Thyroid gland (tissue), 4 donors: ENCODE results near the gene JCHAIN. TPM values are rescaled to one million over a fixed set of nuclear protein-coding genes. Genes with fewer than 3 reads are reported as not detected.
A peak's percentile ranks its signal among the peaks of the same experiment; 100 is the strongest.

Experiments used
- DNase-seq, 2 donors: peaks; one replicate each; pipeline ENCODE4 v3.0.0-alpha.2; 2019
- H3K27ac ChIP-seq, 3 donors: fragments of 200-600 bp; sonication (generic); 1 replicate in 2 of 3; 2 replicates in 1 of 3; pipeline ENCODE4 v1.5.1; 2016 to 2019; ENCODE audit warnings: mild to moderate bottlenecking in 1 of 3, moderate library complexity in 1 of 3
- H3K27me3 ChIP-seq: fragments of 200-600 bp; sonication (generic); one replicate; pipeline ENCODE4 v1.5.1; 2019
- H3K36me3 ChIP-seq, 2 donors: fragments of 200-600 bp; sonication (generic); one replicate each; pipeline ENCODE4 v1.5.1; 2016 to 2019
- H3K4me1 ChIP-seq, 2 donors: fragments of 200-600 bp; sonication (generic); one replicate each; pipeline ENCODE4 v1.5.1; 2017 to 2019
- H3K4me3 ChIP-seq, 3 donors: fragments of 200-600 bp; sonication (generic); replicated peaks in 1 of 3; 1 replicate in 2 of 3; 2 replicates in 1 of 3; pipeline ENCODE4 v1.5.1; 2016; ENCODE audit warnings: mild to moderate bottlenecking in 1 of 3
- H3K9me3 ChIP-seq: fragments of 200-600 bp; sonication (generic); one replicate; pipeline ENCODE4 v1.5.1; 2017
- CTCF ChIP-seq, 6 experiments: fragments of 200-600 bp in 3 of 6; fragments of 450-650 bp in 3 of 6; sonication (generic) in 3 of 6; IDR thresholded peaks; one replicate each; pipeline ENCODE4 v1.5.1; 2016 to 2019; ENCODE audit warnings: antibody characterized with exemption in 6 of 6, mild to moderate bottlenecking in 2 of 6, inconsistent platforms in 1 of 6, moderate library complexity in 1 of 6
- POLR2A ChIP-seq, 2 donors: fragments of 450-650 bp; IDR thresholded peaks; one replicate each; pipeline ENCODE4 v1.6.1; 2017; ENCODE audit warnings: antibody characterized with exemption in 2 of 2, mild to moderate bottlenecking in 2 of 2, moderate library complexity in 1 of 2
- WGBS, 2 donors: methylation state at CpG; one replicate each; pipeline ENCODE4 v1.1.5; 2017; 5-methylcytosine and 5-hydroxymethylcytosine counted together
- intact Hi-C: fragments of 100-400 bp; cut with DNase I; formaldehyde crosslinking; loops from one replicate; pipeline ENCODE4 v1.15.1; 2023
- total RNA-seq, 4 donors: library from RNA; depleted of rRNA; stranded (reverse); fragments of >200 nt; gene quantifications; one replicate each; pipeline ENCODE4 v1.2.3, GENCODE V29; 2016

Gene JCHAIN
- 100 to 1,000 TPM in 1 of 4 donors, 1 to 10 TPM in 1, under 1 TPM in 1, not detected in 1; 0.67 to 154 (median 3.7) TPM for total RNA-seq

GRCh38 chr4:70666369-70666768 is at the start of gene JCHAIN:
Gene JCHAIN, minus strand, starts transcription at chr4:70666508. Its CDS starts 18 bp downstream, at chr4:70666490.
- H3K4me3 ChIP-seq: no peak within 1 kb of the TSS
- intact Hi-C loops: no loop called here
- H3K4me1 ChIP-seq: no peaks in the 10 kb centered on the region
- no peak for DNase-seq
- H3K27me3 ChIP-seq: no peaks in the 10 kb centered on the region
- H3K36me3 ChIP-seq: no peaks in the 10 kb centered on the region
- H3K27ac ChIP-seq: no peak within 1 kb of the TSS
- no peaks in the 10 kb centered on the region for H3K9me3 ChIP-seq
- 83 to 87% methylated on average over 1 of the region's 1 CpG for WGBS, 2 donors
- TF ChIP-seq CTCF (IDR thresholded peaks at IDR 0.05) (no peak), POLR2A (IDR thresholded peaks at IDR 0.05) (no peak)

GRCh38 chr4:70715097-70715496 is 48.8 kb upstream of the JCHAIN start:
- intact Hi-C loops: no loop called here
- DNase-seq: no peak
- Histone ChIP-seq H3K27me3 (no peaks in the 10 kb centered on the region), H3K27ac (peak overlapping the region in 2 of 3 donors; percentile 1 to 31), H3K36me3 (no peaks in the 10 kb centered on the region), H3K9me3 (no peaks in the 10 kb centered on the region), H3K4me3 (no peak overlapping the region), H3K4me1 (peaks cover 27 to 56% of the 10 kb centered on the region in 2 donors)
- TF ChIP-seq CTCF (IDR thresholded peaks at IDR 0.05) (no peak), POLR2A (IDR thresholded peaks at IDR 0.05) (no peak)
- 73 to 87% methylated on average over 6 of the region's 6 CpGs for WGBS, 2 donors

DNA sequence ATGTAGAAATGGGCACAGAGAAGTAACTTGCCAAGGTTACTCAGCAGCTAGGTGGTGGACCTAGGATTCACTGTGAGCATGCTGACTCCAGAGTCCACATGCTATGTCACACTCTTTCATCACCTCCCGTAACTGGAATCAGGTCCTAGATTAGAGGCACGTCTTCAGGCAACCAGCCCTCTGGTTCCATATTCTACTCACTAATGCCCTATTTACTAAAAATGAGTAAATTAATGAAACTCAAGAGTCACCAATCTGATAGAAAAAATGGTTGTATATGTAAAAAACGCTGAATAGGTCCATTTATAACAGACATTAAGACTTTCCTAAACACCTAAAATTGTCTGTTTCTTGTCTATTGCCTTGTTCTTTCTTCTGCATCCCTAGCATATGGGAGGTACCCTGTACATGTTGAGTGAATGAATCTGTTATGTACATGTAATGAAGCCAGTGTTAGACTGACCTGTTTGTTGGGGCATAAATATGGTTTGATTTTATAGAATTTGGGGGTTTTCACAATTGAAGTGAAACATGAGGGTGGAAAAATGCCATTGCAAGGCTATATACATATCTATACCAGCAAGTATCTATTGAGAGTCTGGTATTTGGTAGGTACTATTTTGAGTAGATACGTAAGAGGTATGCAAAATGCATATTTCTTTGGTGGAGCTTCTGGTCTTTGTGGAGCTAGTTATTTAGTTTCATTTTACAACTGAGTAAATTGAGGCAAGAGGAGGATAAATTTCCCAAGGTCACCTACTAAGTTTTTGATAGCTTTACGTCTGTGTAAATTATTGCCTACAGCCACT is 48.0 kb upstream of the JCHAIN start:
- DNase-seq: no peak
- H3K27me3 ChIP-seq: no peaks in the 10 kb centered on the region
- TF ChIP-seq POLR2A (IDR thresholded peaks at IDR 0.05) (no peak), CTCF (IDR thresholded peaks at IDR 0.05) (no peak)
- no peak overlapping the region for H3K4me3 ChIP-seq
- H3K9me3 ChIP-seq: no peaks in the 10 kb centered on the region
- intact Hi-C loops: no loop called here
- WGBS, 2 donors: 83 to 95% methylated on average over 5 of the region's 5 CpGs
- H3K4me1 ChIP-seq: peaks cover 31 to 52% of the 10 kb centered on the region in 2 donors
- H3K27ac ChIP-seq: peak overlapping the region in 2 of 3 donors; percentile 54 to 67
- no peaks in the 10 kb centered on the region for H3K36me3 ChIP-seq

- WGBS, 2 donors: 52 to 57% methylated on average over 7 of the region's 7 CpGs
- Histone ChIP-seq H3K36me3 (no peaks in the 10 kb centered on the region), H3K9me3 (no peaks in the 10 kb centered on the region), H3K27me3 (no peaks in the 10 kb centered on the region), H3K4me1 (peaks cover 29 to 51% of the 10 kb centered on the region in 2 donors), H3K27ac (peak overlapping the region; percentile 6 to 67 (median 54)), H3K4me3 (no peak overlapping the region)
- TF ChIP-seq CTCF (IDR thresholded peaks at IDR 0.05): no peak
- no peak for TF ChIP-seq POLR2A (IDR thresholded peaks at IDR 0.05)
- DNase-seq: no peak
- intact Hi-C loops: no loop called here
These were observed 47.3 kb upstream of the JCHAIN start for GRCh38 chr4:70713453-70714078.
